Activated effector memory CD4-positive, alpha-beta T cell treated with anti-CD3 and anti-CD28 coated beads, Interleukin-2, amount 50 U/mL, for 16 hours (primary cell): Measurements from ENCODE around the gene ATIC.
"Not testable (repeated sequence)": the region's sequence is repeated elsewhere in the genome, so short reads cannot be mapped to it uniquely, and the experiment has no call there.

Experiments used
- DNase-seq: peaks from one replicate; pipeline ENCODE4 v3.0.0-alpha.2; 2020

ATIC gene

DNA sequence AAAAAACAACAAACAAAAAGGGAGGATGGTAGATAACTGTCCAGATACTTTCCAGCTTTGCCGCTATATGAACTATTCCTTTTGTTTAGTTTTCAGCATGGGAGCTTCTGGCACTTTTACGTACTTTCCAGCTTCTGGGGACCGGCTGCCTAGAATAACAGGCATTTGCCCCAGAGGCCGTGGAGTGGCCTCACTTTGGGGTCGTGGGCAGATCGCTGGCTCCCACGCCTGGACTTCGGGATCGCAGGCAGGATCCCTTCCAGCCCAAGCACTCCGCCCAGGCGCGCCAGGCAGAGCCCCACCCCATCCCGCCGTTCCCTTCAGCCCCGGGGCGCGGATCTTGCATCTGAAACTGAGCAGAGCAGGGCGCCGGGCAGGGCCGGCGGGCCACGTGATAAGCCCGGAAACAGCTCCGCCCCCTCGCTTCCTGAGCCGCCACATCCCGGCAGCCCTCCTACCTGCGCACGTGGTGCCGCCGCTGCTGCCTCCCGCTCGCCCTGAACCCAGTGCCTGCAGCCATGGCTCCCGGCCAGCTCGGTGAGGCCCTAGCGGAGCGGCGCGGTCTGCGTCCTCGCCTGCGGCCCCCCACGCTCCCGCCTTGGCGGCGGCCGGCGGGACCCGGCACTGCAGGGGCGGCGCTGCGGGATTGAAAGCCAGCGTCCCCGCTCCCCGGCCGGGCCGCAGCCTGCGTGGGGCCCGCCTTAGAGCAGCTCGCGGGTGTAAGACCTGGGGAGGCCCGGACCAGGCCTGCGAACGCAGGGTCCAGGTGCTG, at the start of gene ATIC:
Gene ATIC, plus strand, starts transcription at position 435 of the 772 bp plus-strand sequence. Its CDS starts 84 bp downstream, at position 519.
- DNase-seq = peak; percentile 96

DNA sequence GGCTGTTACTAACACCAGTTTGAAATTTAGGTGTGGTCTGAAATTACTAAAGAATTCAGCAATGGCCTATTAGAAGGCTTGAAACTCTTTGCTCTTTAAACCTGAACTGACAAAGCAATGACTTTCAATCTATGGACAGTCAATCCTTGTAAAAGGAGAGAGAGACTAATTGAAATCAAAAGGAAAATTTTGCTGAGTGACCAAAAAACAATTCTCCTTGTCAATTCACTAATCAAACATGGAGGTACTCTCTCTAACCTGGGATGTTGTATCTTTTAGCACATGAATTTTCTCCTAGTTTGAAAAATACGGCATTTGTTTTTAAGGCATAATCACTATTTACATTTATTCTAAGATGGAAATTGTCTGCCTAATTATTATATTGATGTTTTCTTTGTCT, 49.6 kb upstream of the ATIC start:
- DNase-seq = no peak

DNA sequence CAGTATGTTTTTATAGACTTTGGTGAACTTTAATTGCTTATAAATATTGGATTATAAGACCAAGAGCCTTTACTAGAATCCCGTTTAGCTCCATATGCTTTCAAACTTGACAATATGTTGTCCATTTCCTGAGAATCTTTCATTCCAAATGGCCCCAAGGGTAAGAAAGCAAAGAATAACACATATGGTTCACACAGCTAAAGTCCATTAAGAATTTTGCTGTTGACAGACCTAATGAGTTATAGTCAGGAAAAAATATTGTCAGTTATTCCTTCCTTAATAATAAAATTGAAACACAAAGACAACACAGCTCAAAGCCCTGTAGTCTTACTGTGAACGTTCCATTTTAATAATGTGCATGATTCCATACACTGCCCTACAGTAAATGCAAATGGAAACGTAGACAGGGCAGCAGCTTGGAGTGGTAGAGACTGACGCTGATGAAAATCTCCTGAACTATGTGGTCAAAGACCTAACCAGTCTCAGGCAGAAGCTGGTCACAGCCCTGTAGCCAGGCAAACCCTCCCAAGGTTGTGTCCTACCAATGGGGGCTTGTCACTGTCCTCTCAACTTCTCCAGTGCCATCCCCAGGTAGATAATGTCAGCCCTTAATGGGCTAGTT, 49.0 kb upstream of the ATIC start:
- DNase-seq = no peak

DNA sequence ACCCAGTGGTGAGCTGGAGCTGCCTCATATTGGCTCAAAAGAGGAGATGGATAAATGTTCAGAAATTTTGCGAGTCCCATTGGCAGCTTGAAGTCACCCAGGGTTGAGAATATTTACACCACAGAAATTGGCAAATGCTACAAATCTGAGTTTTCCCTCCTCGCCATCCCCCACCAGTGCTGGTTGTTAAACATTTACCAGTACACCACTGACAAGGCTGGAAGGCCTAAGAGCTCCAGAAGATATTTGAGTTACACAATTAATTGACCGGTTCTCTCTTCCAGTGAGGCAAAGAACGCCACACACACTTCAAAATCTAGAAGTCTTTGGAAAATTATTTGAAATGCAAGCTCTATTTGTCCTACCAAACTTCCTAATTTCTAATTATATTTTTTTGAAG, 47.5 kb upstream of the ATIC start:
- no peak for DNase-seq

DNA sequence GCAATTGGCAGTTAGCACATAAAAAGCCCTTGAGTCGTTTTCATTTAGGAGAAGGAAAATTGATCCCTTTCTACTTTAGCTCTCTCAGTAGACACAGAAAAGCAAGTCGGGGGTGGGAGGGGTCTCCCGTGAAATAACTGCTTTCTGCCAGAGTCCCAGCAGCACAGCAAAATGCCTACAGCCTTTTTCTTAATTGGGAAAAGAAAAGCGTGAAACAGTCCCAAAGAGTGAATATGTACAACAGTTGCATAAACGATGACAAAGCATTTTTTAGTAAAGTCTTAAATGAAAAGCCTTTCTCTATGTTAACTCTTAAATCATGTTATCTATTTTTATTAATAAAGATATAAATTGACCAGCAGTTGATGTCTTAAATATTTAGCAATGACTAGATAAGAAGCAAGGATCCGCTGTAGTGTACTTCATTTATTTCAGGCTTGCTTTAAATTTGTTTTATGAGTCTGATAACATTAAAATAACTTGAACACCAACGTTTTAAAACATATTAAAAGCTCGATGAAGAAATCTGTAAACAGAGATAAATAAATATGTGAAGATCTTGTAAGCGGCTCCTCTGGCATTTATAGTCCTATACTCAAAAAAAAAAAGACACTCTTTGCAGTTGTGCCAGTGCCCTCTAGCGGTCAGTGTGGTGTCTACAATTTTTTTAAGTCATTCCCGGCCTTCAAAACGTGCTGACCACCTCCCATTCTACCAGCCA, 42.3 kb upstream of the ATIC start:
- DNase-seq = peak; percentile 79

DNA sequence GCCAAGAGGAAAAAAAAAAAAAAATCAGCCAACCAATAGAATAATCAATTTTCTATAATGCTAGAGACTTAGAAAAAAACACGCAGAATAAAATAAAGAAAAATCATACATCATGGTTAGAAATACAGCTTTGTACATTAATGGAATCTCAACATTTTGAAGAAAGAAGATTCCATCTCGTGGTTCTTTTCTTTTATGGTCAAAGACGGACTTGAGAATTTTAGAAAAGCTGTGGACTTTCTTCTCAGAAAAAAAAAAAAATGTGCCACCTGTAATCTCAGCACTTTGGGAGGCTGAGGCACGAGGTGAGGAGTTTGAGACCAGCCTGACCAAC, 41.8 kb upstream of the ATIC start:
- DNase-seq = no peak

DNA sequence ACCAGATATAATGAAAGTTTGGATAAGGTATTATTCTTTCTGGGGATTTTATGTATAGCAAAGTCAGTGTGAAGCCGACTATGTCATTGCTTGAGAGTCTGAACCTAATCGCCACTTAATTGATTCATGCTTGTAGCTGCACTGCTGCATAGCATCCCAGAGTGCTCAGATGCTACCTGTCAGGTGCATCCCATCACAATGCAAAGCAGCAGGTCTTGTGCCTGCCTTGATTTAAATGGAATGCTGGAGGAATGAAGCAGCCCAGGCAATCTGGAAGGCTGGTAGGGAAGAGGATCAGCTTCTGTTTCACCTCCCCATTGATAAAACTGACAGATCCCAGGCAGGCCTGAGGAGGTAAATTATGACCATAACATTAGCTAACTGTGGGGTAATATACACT, 40.4 kb upstream of the ATIC start:
- no peak for DNase-seq

DNA sequence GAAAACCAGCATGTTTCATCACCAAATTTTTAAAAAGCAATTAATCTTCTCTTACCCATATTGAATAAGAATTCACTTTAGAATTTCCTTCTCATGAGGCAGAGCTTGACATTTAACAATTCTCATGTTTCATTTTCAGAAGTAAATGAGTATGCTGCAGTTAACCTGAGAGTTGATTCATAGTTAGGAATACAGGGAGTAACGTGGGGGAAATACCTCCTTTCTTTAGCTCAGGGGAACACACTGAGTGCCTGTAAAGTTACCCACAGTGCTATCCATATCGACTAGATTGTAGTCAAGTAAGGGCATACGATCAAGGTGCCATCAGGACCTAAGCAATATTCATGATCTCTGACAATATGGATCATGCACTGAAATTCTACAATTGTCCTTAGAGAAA, 38.9 kb upstream of the ATIC start:
- no peak for DNase-seq

DNA sequence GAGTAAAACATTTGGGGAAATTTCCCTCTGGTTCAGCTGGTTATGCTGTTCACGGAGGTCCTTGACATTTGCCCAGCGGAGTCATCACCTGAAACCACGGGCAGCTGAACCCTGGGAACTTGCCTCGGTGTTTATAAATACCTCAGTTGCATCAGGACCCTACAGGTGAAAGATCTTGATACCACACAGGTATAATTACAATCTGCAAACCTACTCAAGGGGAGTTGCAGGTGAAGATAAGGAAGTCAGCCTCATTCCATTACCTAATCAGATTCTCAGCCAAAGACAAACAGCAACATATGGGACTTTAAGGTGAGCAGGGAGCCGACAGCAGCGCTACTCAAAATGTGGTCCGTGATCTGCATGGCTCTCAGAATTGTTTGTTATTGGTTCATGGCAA, 37.0 kb upstream of the ATIC start:
- no peak for DNase-seq

DNA sequence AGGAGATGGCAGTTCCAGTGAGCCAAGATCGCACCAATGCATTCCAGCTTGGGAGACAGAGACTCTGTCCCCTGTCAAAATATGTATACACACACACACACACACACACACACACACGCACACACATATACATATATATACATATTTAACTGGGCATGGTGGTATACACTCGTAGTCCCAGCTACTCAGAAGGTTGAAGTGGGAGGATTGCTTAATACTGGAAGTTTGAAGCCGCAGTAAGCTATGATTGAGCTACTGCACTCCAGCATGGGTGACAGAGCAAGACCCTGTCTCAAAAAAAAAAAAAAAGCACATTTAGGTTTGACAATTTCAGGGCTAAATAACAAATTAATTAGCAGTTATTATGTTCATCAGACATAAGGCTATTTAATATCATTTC, 36.0 kb upstream of the ATIC start:
- no peak for DNase-seq

DNA sequence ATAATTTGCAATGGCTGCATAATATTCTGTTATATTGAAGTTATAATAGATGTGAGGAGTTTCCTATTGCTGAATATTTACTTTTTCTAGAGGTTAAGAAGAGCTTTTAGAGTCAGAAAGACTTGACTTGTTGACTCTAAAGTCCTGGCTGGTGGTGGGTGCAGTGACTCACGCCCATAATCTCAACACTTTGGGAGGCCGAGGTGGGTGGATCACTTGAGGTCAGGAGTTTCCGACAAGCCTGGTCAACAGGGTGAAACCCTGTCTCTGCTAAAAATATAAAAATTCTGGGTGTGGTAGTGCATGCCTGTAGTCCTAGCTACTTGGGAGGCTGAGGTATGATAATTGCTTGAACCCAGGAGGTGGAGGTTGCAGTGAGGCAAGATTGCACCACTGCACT, 33.9 kb upstream of the ATIC start:
- no peak for DNase-seq

DNA sequence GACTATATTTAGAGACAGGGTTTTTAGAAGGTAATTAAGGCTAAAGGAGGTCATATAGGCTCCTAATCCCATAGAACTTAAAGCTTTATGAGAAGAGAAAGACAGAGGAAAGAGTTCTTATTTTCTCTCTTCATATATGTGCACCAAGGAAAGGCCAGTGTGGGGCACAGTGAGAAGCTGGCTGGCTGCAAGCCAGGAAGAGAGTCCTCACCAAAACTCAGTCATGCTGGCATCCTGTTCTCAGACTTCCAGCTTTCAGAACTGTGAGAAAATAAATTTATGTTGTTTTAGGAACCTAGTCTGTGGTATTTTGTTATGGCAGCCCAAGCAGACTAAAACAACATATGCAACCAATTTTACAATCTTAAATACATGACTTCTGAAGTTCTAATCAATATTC, 31.5 kb upstream of the ATIC start:
- no peak for DNase-seq

DNA sequence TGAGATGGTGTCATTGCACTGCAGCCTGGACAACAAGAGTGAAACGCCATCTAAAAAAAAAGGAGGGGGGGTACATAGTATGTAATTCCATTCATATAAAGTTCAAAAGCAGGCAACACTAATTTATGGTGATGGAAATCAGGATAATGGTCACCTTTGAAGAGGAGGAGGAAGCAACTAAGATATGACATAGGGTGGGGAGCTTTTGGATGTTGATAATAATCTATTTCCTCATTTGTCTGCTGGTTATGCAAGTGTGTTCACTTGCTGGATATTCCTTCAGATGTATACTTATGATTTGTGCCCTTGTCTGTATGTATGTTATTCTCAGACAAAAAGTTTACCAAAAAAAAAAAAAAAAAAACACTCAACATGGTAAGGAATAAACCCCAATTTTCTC, 28.6 kb upstream of the ATIC start:
- DNase-seq = no peak

DNA sequence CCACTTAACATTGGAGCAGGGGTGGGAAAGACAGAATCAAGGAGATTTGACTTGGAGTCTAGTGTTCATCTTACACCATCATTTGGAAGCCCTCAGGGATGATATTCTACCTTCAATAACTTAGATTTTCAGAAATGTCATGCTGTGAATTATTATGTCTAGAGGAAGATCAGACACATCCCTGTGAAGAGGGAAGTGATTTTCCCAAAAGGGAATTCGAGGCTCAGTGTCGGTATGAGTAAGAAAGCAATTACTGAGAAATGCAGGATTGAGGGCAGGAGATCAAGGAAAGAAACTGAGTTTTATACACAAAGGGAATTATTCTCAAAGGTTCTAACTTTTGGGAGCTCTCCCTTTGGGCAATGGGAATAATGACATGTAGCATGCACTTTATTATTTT, 25.6 kb upstream of the ATIC start:
- no peak for DNase-seq

DNA sequence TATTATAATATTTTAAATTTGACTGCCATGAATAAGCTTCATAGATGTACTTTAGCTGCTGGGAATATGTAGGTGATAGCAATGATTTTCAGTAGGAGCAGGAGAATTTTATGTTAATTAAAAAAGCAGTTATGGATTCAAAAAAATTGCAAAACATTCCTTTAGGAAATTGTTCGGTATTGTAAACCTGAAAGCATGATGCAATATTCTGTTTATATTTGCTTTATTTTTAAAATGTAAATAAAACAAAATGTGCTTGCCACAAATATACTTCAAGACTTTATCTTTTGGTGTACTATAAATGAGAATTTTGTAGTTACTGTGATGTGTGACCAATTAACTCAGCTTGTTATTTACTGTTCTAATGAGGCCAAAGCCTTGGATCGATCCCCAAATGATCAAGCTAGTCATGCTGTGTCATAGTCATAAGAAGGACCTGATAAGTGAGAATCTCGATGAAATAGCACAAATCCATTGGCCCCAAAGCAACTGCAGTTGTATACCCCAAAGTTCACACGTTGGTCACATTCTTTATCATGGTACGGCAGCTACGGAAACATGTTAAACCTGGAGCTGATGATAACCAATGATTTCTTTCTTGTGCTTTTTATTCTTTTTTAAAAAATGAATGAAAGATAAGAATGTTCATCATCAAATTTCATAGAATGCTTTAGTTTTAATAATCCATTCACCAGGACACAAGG, 23.6 kb upstream of the ATIC start:
- no peak for DNase-seq

DNA sequence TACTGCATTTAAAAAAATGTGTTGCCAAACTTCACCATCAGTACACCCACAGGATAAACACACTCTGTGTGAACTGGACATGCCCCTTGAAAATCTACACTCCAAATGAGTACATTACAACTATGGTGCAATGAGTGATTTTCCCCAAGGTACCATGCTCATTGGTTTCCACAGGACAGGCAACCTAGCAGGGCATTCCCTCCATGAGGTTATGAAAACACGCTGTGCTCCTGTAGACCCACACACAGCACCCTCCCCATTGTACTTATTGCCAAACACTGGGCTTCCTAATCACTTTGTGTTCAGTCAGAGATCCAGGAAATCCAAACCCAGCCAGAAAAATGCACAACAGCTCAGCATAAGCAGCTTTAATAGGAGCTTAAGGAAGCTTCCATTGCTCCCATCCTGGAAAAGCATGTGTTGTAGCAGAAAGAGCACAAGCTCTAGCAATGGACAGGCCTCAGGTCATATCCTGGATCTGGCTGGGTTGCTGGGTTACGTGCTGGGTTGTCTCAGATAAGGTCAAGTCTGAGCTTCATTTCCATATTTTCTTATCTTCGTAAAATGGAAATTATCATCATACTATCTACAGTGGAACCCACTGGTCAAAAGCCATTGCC, 20.8 kb upstream of the ATIC start:
- no peak for DNase-seq

DNA sequence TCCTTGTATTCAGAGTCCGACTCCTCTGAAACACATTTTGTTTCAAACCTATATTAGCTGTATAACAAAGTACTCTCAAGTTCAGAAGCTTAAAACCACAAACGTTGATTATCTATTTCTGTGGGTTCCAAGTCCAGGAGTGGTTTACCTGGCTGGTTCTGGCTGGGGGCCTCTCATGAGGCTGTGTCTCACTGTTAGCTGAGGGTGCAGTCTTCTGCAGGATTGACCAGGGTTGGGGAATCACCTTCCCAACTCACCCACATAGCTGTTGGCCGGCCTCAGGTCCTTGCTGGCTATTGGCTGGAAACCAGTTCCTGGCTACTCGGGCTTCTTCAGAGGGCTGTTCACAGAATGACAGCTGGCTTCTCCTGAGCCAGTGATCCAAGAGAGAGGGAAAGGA, 18.0 kb upstream of the ATIC start:
- no peak for DNase-seq

DNA sequence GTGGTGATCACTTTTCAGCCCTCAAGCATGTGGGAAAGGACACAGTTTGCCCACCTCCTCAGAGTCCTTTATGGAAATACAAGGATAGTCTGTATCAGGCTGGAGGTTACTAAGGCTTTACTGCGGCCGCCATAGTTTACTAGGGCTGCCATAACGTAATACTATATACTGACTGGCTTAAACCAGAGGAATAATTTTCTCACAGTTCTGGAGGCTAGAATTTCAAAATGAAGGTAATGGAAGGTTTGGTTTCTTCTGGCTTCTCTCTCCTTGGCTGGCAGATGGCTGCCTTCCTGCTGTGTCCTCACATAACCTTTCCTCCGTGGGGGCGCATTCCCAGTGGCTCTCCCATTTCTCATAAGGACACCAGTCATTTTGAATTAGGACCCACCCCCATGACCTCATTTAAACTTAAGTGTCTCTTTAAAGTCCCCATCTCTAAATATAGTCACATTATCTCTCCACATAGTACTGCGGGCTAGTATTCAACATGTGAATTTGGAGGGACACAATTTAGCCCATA, 12.5 kb upstream of the ATIC start:
- DNase-seq = no peak

DNA sequence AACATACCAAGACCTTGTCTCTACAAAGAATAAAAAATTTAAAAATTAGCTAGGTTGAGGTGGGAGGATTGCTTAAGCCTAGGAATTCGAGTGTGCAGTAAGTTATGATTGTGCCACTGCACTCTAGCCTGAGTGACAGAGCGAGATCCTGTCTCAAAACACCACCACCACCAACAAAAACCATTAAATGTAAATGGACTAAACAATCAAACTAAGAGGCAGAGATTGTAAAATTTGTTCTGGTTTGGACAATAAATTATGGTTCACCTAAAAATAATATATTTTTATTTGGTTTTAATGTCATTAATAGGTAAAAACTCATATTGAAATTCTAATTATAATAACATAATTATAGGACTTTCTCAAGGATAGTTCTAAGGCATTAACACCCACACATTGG, 9.9 kb upstream of the ATIC start:
- DNase-seq = no peak

DNA sequence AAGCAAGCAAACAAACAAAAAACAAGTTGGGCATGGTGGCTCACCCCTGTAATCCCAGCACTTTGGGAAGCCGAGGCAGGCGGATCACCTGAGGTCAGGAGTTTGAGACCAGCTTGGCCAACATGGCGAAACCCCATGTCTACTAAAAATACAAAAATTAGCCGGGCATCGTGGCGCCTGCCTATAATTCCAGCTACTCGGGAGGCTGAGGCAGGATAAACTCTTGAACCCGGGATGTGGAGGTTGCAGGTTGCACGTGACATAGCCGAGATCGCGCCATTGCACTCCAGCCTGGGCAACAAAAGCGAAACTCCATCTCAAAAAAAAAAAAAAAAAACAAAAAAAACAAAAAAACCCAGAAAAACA, 617 bp upstream of the ATIC start:
- not testable (repeated sequence) for DNase-seq

DNA sequence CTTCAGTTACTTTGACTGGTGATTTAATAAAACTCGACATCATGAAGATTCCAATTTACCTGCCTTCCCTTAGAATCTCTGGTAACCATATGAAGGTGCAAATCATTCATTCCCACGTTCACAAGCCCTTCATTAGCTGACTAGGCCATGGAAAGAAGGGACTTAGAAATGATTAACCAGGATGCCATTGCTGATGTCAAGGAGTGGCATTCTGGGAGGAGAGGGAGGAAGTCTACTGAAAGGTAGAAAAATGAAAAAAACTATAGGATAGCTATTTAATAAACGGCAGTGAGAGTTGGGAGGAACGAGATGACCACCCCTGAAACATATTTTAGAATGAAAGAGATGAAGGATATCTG, 1.4 kb downstream of the ATIC start:
- DNase-seq = no peak

DNA sequence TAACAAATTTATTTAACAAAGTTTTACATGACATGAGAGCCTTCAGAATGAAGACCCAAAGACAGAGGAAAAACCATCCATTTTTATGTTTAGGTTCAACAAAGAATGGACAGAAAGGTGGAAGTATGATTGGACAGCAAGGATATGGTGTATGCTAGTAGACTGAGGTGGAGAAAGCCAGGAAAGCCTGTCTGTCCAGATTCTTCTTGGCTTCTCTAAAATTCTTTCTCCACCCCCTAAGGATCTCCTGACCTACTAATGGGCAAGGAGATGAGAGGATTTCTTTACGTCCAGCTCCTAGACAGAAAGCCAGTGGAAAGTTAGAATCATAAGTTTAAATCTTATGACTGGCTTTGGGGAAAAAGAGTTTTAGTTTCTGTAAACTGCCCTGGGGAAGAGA, 3.0 kb downstream of the ATIC start:
- no peak for DNase-seq

DNA sequence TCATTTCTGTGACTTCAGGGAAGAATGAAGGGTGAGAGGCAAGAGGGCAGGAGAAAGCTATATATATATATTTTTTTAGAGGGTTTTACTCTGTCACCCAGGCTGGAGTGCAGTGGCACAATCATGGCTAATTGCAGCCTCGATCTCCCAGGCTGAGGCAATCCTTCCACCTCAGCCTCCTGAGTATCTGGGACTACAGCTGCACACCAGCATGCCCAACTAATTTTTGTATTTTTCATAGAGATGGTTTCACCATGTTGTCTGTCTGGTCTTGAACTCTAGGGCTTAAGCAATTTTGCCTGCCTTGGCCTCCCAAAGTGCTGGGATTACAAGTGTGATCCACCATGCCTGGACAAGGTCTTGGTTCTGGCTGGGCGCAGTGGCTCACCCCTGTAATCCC, 3.4 kb downstream of the ATIC start:
- no peak for DNase-seq
